ENCODE results near the gene NDUFC2.

- TF ChIP-seq CTCF (IDR thresholded peaks at IDR 0.05) (no peak), POLR2A (IDR thresholded peaks at IDR 0.05) (no peak)
Measured at GRCh38 chr11:78076733-78077403, 2.8 kb downstream of the NDUFC2 start.
